RWPE1 (cell line): Measurements from ENCODE around the gene P2RX2.

Source experiments
- CTCF ChIA-PET: fragments of 350-600 bp; sonication (Branson Sonifier 250); formaldehyde crosslinking; extraction: SDS; loops from one replicate; lab custom pipeline; 2021; lab: Yijun Ruan, JAX
- POLR2A ChIA-PET: fragments of 400-600 bp; formaldehyde crosslinking; extraction: SDS; loops from one replicate; lab custom pipeline; 2020; ENCODE audit warnings: antibody characterized with exemption; ENCODE audit not compliant: low non-redundant PET; lab: Yijun Ruan, JAX
- DNase-seq: peaks from one replicate; pipeline ENCODE4 v3.0.0; 2012; ENCODE audit warnings: low spot score
- H3K27ac ChIP-seq: fragments of 450-650 bp; 2 replicates; pipeline ENCODE4 v1.5.1; 2017
- TF ChIP-seq, protein P1 (sequence below): fragments of 450-650 bp; conservative IDR thresholded peaks from 2 replicates; pipeline ENCODE4 v1.5.1; 2017; ENCODE audit warnings: low read depth, mild to moderate bottlenecking

The P2RX2 gene

DNA sequence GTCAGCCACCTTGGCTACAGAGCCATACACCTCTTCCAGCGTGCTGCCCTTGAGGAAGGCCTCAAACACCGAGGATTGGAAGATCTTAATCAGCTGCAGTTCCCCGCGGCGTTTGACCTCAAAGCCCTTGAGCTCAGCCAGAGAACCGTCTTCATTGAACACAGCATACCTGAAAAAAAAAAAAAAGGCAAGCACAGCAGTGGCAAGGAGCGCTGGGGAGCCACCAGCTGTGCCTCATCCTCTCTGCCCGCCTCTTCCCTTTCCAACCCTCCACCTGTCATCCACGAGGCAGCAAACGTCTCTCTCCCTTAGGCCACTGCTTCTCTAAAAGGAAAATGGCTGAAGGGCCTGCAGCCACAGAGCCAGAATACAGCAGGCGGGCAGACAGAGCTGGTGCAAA, 42.4 kb downstream of the P2RX2 start:
- CTCF ChIA-PET: no interaction called here
- POLR2A ChIA-PET: interaction anchor here (0.5 kb wide), 1 partner anchor 44 kb away, joined by 8 read pairs; no protein-coding TSS in a partner anchor
- H3K27ac ChIP-seq: no peak overlapping the region
- TF ChIP-seq, protein P1, sequence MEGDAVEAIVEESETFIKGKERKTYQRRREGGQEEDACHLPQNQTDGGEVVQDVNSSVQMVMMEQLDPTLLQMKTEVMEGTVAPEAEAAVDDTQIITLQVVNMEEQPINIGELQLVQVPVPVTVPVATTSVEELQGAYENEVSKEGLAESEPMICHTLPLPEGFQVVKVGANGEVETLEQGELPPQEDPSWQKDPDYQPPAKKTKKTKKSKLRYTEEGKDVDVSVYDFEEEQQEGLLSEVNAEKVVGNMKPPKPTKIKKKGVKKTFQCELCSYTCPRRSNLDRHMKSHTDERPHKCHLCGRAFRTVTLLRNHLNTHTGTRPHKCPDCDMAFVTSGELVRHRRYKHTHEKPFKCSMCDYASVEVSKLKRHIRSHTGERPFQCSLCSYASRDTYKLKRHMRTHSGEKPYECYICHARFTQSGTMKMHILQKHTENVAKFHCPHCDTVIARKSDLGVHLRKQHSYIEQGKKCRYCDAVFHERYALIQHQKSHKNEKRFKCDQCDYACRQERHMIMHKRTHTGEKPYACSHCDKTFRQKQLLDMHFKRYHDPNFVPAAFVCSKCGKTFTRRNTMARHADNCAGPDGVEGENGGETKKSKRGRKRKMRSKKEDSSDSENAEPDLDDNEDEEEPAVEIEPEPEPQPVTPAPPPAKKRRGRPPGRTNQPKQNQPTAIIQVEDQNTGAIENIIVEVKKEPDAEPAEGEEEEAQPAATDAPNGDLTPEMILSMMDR: no peak
- DNase-seq: no peak

DNA sequence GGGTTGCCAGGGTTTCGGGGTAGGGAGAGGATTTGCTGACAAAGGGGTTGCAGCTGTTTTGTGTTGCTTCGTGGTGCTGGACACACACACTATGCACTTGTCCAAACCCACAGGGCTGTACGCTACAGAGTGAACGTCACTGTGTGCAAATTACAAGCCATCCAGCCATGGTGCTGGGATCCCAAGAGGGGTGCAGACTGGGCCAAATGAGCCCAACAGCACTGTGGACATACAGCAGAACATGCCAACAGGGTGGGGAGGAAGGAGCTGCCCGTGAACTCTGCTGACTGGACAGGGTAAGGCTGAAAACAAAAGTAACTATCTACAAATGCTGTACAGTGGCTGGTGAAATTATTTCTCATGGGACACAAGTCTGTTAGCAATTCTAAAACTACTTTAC, 43.4 kb downstream of the P2RX2 start:
- CTCF ChIA-PET: no interaction called here
- no peak for DNase-seq
- POLR2A ChIA-PET: no interaction called here
- TF ChIP-seq, protein P1: no peak
- H3K27ac ChIP-seq: no peak overlapping the region

DNA sequence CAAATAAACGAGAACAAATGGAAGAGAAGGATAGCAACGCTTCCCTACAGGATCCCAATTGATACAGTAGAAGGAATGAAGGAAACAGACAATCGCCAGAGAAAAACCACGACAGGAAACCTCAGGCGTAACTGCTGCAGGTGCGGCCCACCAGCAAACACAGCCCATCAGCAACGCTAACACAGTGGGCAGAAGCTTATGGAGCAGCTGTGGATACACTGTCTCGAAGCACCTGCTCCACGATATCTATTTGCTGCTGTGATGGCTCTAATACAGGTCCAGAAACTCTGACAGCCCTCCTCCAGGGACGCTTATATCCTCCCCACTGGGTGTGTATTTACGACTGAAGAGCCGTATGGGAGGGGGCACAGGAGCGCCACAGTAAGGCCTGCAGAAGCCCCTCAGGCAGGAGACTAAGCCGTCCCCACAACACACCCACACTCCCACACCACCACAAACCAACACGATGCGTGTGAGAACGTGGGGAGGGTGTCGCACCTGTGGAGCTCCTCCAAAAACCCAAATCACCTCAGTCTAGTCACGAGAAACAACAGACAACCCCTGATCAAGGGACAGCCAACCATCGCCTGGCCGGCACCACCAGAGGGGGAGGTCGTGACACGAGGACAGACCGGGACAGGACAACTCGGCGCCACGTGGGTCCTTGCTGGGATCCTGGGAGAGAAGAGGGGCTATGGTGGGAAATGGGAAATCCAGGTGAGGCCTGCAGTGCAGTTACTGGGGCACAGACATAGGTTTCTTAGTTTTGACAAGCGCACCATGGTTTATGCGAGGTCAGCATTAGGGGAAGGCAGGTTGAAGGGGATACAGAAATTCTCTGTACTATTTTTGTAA, 44.6 kb downstream of the P2RX2 start:
- H3K27ac ChIP-seq: no peak overlapping the region
- POLR2A ChIA-PET: no interaction called here
- no peak for DNase-seq
- TF ChIP-seq, protein P1: no peak
- CTCF ChIA-PET: interaction anchor here (0.6 kb wide), 1 partner anchor 100 kb away, joined by 4 read pairs; no protein-coding TSS in a partner anchor

DNA sequence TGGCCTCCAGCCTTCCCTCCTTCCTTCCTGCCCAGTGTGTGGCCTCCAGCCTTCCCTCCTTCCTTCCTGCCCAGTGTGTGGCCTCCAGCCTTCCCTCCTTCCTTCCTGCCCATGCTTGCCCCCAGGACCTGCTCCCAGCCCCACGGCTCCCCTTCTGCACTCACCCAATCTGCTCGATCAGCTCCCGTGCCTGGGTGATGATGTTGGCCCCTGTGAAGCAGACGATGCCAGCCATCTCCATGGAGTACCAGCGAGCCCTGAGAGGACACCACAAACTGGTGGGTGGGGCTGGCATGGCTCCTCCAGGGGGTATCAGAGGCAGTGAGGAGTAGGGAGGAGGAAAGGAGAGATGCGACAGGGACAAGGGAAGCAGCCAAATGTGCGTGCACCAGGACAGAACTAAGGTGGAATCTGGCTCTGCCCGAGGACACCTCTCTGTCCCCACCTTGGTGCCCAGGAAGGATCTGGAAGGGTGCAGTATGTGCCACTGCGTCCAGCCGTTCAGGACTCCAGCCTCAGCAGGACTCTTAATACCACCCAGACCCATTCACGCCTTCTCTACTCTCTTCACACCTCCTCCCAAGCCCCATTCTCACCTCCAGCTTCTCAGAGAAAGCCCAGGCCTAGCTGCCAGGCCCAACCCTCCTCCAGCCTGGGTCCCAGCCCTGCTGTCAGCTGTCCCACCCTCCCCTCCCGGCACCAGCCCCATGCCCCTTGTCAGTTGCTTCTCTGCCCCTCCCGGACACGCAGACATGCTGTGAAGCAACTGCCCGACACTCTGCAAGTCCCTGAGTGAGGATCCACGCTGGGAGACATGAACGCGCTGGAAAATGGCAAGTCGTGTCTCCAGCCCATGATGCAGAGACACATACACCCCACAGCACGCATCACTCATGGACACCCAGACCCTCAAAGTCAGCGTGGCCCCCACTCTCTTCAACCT, 45.9 kb downstream of the P2RX2 start:
- TF ChIP-seq, protein P1: no peak
- no peak overlapping the region; the same call in 1 of the 2 replicates for H3K27ac ChIP-seq
- CTCF ChIA-PET: interaction anchor here (0.6 kb wide), 1 partner anchor 98 kb away, joined by 4 read pairs; no protein-coding TSS in a partner anchor
- DNase-seq: no peak
- POLR2A ChIA-PET: no interaction called here

DNA sequence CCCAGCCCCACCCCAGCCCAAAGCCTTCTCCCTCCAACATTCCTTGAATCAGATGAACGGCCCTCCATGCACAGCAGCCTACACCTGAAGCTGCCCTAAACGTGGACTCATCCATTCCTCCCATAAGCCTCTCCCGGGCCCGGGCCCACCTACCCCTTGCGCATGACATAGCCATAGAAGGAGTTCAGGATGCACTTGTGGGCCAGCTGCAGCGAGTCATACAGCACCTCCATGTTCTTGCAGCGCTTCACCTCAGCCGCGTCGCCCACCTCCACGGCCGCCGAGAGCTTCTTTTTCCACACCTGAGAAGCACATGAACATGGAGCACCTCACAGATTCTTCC, 46.5 kb downstream of the P2RX2 start:
- TF ChIP-seq, protein P1: no peak
- no peak for DNase-seq
- no peak overlapping the region for H3K27ac ChIP-seq
- CTCF ChIA-PET: interaction anchor here (0.6 kb wide), 1 partner anchor 54 kb away, joined by 3 read pairs; no protein-coding TSS in a partner anchor
- POLR2A ChIA-PET: no interaction called here

DNA sequence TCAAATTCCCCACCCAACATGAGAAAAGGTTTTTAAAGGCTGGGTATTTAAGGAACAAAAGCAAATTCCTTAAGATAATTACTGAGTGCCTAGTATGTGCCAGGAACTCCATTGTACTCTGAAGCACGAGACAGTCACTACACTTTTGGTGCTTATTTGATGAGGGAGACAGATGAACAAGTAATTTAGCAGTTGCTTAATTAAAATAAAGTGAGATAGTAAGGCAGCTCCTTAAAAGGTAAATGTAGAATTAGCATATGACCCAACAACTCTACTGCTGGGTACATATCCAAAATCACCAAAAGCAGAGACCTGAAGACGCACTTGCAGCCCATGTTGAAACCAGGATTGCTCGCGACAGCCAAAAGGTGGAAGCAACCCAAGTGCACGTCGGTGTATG, 47.2 kb downstream of the P2RX2 start:
- POLR2A ChIA-PET: no interaction called here
- H3K27ac ChIP-seq: no peak overlapping the region
- no peak for DNase-seq
- TF ChIP-seq, protein P1: no peak
- CTCF ChIA-PET: interaction anchor here (0.6 kb wide), 1 partner anchor 54 kb away, joined by 3 read pairs; no protein-coding TSS in a partner anchor
